Measurements from ENCODE around the gene TSC22D4. TPM values are rescaled to one million over a fixed set of nuclear protein-coding genes. Genes with fewer than 3 reads are reported as not detected.

TSC22D4 gene
- total and polyA plus RNA-seq, 4 donors = 5.5 to 21.2 (median 11.4) TPM

- no peaks in the 10 kb centered on the region for H3K9me3 ChIP-seq (ENCODE audit: control insufficient read depth in 4 of 4, low read length in 3 of 4)
- 33% methylated on average over 45 of the region's 45 CpGs for WGBS
- H3K36me3 ChIP-seq (ENCODE audit: control insufficient read depth in 4 of 4, insufficient read depth in 3 of 4, low read depth in 1 of 4, low read length in 3 of 4) = no peaks in the 10 kb centered on the region
- H3K9ac ChIP-seq (ENCODE audit: low read depth in 1 of 2, low read length in 2 of 2) = no peak within 1 kb of the TSS
- TF ChIP-seq REST (IDR thresholded peaks at IDR 0.05) (no peak), RAD21 (IDR thresholded peaks at IDR 0.05) (no peak), HNF4A (conservative IDR thresholded peaks at IDR 0.05) (no peak), JUND (IDR thresholded peaks at IDR 0.05) (no peak), RXRA (IDR thresholded peaks at IDR 0.05) (no peak), CTCF (IDR thresholded peaks at IDR 0.05; ENCODE audit: low read depth, low read length, missing input control) (no peak)
- no peak within 1 kb of the TSS for H3K27ac ChIP-seq (ENCODE audit: low read depth in 1 of 2, low read length in 2 of 2)
- H3K4me1 ChIP-seq (ENCODE audit: control insufficient read depth in 4 of 4, insufficient read depth in 4 of 4, low read length in 3 of 4) = peaks cover 1 to 15% (median 7%) of the 10 kb centered on the region in 4 donors
- peak; percentile 78 for DNase-seq (ENCODE audit: low spot score)
- no peaks in the 10 kb centered on the region for H3K27me3 ChIP-seq (ENCODE audit: control insufficient read depth in 4 of 4, insufficient read depth in 4 of 4, low read length in 3 of 4)
- H3K4me3 ChIP-seq (ENCODE audit: low read depth in 1 of 3, low read length in 3 of 3) = peak within 1 kb of the TSS; percentile 37 to 61 (median 54)
Measured at GRCh38 chr7:100483722-100484672, 5.0 kb upstream of the TSC22D4 start, which contains the start of gene NYAP1. TSS of gene NYAP1 (plus strand) at chr7:100483927. CDS start at chr7:100485312, 1,385 bp downstream.

GRCh38 chr7:100483090-100483721, 4.2 kb upstream of the TSC22D4 start:
- Histone ChIP-seq H3K4me3 (ENCODE audit: low read depth in 1 of 3, low read length in 3 of 3) (peak overlapping the region; percentile 37 to 61 (median 54)), H3K9ac (ENCODE audit: low read depth in 1 of 2, low read length in 2 of 2) (no peak overlapping the region), H3K27ac (ENCODE audit: low read depth in 1 of 2, low read length in 2 of 2) (no peak overlapping the region), H3K36me3 (ENCODE audit: control insufficient read depth in 4 of 4, insufficient read depth in 3 of 4, low read depth in 1 of 4, low read length in 3 of 4) (no peaks in the 10 kb centered on the region), H3K4me1 (ENCODE audit: control insufficient read depth in 4 of 4, insufficient read depth in 4 of 4, low read length in 3 of 4) (peaks cover 1 to 20% (median 7%) of the 10 kb centered on the region in 4 donors), H3K9me3 (ENCODE audit: control insufficient read depth in 4 of 4, low read length in 3 of 4) (no peaks in the 10 kb centered on the region), H3K27me3 (ENCODE audit: control insufficient read depth in 4 of 4, insufficient read depth in 4 of 4, low read length in 3 of 4) (no peaks in the 10 kb centered on the region)
- DNase-seq (ENCODE audit: low spot score) = peak; percentile 90
- under 1% methylated on average over 79 of the region's 79 CpGs for WGBS
- TF ChIP-seq RAD21 (IDR thresholded peaks at IDR 0.05) = peak; percentile 21 to 61
- TF ChIP-seq FOXA1 (IDR thresholded peaks at IDR 0.05) = no peak
- TF ChIP-seq CTCF (IDR thresholded peaks at IDR 0.05; ENCODE audit: low read depth, low read length, missing input control) = peak; percentile 80
- TF ChIP-seq HNF4A (conservative IDR thresholded peaks at IDR 0.05) = no peak

Data from liver (tissue), 9 donors.